Superior temporal gyrus (tissue), 1 donor: Measurements from ENCODE around the gene B3GALT6.

Experiments
- DNase-seq: peaks from one replicate; pipeline ENCODE4 v3.0.0-alpha.2; 2016; ENCODE audit errors: extremely low spot score

B3GALT6 gene

DNA sequence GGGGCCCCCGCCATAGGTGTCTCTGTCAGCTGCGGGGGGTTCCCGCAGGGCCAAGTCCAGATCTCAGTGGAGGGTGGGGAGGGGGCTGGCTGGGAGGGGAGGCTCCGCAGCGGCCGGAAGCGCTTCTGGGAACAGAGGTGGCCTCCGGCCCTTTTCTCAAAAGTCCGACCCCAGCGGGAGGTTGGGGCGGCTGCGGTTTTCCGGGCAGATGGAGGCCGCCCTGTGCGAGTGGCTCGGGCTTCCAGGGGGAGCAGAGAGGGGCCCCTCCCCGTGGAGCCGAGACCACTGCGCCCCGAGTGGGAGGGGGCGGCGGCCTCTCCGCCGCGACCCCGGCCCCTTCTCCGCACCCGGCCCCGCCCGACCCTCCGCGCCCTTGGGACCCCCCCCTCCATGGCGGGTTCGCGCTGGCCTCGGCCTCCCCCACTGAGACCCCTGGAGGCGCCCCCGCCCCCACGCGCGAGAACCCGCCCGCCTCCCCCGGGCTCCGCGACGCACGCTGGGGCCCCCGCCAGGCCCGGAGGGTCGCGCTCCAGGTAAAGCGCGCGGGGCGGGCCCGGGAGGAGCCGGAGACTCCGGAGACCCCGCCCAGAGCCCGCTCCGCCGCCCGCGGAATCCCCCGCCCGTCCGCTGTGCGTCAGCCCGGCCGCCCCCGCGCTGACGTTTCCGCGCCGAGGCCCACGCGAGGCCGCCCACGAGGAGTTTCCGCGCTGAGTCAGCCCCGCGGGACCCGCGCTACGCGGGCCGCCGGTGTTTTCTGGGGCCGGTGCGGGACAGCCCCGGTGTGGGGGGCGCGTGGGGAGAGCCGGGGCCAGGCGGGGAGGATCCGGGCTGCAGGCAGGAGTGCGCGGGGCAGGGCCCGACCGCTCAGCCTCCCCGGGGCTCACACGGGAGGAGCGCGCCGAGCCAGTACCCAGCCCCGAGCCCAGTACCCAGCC, 30.9 kb upstream of the B3GALT6 start:
- DNase-seq, result no peak

DNA sequence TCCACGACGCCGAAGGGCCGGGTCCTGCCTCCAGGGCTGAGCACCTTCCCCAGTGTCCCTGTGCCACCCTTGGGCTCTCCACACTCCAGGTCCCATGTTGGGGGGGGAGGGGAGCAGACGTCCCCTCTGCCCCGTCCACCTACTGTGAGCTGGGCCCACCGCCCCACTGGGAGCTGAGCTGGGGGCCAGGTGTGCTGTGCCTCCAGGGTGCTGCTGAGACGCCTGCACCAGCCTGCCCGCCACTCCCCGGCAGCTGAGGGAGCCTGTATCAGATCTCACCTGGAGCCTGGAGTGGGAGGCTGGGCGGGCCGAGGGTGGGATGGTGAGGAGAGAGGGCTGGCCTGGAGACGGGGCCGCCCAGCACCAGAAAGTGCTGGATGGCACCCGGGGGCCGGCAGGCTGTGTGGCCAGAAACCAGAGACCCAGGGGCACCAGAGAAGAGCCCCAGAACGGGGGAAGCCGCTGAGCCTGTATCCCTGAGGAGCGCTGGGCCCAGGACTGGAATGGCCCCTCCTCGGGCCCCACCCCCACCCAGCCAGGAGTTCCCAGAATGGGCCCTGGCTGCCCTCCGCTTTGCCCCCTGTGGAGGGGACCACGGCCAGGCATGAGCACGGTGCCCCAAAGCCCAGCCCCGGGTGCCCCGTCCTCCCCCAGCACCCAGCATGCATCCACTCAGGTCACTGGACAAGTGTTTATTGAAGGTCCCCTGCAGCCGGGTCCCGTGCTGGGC, 29.0 kb upstream of the B3GALT6 start:
- DNase-seq, result no peak

DNA sequence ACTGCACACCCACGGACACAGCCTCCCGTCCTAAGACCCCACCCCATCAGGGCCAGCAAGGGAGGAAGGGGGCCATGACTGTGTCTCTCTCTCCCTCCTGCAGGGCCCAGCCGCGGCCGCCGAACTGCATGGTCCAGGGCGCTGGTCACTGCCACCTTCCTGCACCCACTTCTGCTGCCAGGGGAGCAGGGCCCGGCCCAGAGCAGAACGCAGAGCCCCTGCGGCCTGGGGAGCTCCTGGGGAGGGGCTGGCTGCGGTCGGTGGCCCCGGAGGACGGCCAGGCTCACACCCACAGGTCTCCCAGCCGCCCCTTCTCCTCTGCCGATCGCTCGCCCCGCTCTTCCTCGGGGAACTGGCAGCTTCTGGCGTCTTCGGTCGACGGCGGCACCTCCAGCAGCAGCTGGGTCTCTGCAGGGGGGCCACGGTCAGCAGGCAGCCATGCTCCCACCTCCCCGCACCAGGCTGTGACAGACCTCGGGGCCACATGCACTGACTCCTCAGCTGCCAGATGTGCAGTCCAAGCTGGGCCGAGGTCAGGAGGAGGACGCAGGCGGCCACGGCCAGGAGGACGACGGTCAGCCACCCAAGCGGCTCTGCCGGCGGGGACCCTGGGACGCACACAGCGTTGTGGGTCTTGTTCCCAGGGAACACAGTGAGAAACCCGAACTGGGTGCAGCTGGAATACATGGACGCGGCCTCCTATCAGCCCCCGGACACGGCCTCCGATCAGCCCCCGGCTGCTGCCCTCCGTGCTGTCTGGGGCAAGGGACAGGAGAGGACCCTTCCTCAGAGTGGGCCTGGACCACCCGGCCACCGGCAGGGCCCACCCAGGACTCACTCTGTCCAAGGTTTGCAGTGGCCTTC, 28.2 kb upstream of the B3GALT6 start:
- no peak for DNase-seq

DNA sequence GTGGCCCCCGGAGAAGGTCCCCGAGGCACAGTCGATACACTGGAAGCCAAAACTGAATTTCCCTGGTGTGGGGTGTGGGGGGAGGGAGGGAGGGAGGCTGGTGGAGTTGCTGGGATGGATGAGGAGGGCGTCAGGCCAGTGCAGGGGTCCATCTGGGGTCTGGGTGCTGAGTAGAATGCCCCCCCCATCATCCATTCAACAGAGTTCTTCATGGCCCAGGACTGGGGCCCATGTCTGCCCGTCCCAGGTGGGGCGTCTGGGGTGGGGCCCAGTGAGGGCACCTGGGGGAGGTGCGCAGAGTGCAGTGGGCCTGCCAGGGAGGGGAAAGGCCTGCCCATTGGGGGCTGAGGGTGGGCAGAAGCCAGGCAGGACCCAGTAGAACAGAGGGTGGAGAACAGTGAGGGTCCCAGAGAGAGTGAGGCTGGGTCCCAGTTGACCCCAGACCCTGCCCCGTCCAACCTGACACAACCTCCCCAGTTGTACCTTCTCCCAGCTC, 27.6 kb upstream of the B3GALT6 start:
- DNase-seq, result no peak

DNA sequence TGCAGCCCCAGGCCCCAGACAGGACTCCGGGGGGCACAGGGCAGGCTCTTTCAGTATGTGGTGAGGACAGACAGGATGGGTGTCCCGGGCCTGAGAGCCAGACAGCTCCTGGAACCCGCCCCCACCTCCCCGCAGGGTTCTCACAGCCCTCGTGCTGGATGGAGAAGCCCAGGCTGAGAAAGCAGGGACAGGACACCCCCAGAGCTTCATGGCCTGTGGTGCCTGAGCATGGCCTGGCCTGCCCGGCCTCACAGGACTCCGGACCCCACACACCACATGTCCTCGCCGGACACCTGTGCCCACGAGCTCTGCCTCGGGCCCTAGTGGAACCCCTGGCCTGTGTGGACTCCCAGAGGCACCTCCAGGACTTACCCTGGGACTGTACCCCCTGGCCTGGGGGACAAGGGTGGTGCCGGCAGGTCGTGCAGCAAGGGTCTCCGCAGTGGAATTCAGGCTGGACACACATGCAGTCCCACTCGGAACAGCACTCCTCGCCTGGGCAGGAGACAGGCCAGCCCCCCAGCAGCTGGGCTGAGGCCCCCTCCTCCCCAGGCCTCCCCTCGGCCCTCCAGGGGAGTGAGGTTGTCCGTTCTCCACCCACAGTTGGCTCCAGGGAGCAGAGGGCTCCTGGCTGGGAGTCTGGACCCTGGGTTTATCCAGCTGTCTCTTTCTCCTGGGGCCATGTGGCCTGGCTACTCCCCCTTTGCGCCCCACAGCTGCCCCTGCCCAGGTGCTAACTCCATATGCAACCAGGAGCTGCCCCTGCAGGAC, 26.9 kb upstream of the B3GALT6 start:
- no peak for DNase-seq

DNA sequence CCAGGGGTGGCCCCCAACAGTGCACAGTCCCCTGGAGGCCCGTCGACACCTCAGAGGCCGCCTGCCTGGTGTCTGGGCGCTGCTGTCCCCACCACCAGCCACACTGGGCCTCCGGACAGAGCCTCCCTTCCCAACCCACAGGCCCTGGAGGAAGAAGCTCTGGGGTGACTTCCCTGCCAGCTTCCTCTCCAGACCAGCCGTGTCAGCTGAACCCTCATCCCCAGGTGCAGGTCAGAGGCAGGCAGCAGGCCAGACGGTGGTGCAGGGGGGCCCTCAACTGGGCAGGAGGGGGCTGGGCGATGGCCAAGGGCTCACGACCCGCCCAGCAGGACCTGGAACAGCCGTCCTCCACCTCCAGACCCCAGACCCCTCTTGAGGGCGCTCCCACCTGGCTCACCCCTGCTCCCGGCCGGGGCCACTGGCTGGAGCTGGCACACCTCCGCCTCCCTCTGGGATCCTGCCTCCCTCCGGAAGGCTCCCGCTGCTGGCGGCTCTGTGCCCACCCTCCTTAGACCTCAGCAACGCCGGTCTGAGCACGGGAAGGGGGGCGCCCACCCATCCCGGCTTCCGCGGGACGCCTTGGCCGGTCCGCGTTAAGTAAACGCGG, 26.2 kb upstream of the B3GALT6 start:
- no peak for DNase-seq

DNA sequence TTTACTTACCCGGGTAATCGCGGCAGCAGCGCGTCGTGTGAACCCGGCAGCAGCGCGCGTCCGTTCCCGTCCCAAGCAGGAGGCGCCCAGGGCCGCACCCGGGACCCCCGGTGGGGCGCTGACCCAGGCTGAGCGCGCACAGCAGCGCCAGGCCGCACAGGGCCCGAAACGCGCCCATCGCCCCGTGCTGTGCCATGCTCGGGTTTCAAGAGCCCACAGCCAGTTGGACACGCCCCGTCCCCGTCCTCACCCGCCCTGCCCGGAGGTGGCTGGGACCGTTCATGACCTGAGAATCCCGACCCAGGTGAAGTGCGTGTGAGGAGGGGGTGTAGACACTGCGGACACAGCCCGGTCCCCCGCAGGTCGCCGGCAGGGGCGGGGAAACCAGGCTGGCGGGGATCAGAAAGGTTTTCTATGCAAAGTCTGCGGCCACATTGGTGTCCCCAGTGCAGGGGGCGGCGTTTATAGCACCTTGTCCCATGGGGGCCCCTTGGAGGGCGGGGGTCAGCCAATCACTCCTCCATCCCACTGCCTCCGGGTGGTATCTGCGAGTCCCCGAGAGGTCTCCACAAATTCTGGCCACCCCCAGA, 25.6 kb upstream of the B3GALT6 start, which contains the start of gene TNFRSF18:
TSS of gene TNFRSF18 (minus strand) at position 217 of the 590 bp plus-strand sequence. CDS start at position 196, 21 bp downstream.
- DNase-seq, result no peak

DNA sequence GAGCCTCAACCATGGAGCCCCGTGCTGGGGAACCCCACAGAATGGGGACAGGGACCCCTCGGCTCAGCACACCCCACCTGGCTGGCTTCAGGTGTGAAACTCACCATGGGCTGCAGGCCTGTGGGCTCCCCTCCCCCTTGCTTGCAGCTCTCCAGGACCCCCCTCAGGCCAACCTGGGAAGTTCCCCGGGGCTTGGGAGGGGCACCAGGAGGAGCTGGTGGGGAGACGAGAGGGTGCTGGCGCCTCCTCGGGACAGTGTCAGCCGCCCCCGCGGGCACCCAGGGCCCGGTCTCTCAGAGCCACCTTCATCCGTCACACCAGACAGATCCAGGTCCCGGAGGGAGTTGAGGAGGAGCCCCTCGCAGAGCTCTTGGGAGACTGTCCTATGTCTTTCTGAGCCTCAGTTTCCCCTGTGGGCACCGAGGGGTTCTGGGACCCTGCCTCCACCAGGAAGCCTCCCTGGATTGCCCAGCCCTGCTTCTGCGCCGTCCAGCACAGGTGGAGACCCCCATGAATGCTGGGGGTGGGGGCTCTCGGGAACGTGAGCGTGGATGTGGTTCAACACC, 25.0 kb upstream of the B3GALT6 start:
- no peak for DNase-seq

DNA sequence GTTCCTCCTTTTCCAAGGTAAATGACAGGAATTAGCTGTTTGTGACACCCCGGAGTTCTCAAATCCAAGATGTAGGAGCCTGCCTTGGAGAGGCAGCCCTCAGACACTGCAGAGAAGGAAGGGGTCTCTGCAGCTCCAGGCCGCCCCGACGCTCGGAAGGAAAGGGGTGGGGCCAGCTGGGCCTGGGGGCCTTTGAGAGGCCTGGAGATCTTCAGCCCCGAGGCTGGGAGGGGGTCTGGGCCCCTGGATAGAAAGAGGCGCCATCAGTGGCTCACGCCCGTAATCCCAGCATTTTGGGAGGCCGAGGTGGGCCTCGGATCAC, 24.5 kb upstream of the B3GALT6 start:
- DNase-seq, result no peak

DNA sequence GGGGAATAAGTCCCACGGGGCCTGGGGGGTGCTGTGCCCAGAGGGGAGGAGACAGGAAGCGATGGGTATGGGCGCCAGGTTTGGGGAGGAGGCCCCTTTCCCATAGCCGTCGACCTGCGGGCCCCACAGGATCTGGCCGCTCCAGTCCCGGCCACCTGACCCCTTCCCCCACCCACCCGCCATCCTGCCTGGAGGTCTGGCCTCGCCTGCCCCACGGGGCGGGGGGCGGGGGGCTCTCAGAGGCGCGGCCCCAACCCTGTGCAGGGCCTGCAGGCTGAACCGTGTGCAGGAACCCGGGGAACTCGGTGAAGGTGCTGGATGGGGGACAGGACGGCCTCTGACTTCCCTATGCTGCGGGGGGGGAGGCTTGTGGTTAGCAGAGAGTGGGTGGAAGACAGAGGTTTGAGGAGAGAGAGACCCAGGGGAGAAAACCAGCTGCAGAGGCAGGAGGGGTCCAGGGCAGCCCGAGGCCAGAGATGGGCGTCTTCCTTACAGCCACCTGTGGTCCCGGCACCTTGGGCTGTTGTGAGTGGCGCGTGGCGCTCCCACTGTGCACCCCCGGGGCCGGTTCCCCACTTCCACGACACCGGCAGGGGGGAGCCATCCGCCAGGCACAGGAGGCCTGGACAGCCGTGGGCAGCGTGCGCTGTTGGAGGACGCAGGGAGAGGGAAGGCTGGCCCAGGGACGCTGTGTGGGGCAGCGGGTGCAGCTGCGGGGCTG, 23.2 kb upstream of the B3GALT6 start:
- no peak for DNase-seq

DNA sequence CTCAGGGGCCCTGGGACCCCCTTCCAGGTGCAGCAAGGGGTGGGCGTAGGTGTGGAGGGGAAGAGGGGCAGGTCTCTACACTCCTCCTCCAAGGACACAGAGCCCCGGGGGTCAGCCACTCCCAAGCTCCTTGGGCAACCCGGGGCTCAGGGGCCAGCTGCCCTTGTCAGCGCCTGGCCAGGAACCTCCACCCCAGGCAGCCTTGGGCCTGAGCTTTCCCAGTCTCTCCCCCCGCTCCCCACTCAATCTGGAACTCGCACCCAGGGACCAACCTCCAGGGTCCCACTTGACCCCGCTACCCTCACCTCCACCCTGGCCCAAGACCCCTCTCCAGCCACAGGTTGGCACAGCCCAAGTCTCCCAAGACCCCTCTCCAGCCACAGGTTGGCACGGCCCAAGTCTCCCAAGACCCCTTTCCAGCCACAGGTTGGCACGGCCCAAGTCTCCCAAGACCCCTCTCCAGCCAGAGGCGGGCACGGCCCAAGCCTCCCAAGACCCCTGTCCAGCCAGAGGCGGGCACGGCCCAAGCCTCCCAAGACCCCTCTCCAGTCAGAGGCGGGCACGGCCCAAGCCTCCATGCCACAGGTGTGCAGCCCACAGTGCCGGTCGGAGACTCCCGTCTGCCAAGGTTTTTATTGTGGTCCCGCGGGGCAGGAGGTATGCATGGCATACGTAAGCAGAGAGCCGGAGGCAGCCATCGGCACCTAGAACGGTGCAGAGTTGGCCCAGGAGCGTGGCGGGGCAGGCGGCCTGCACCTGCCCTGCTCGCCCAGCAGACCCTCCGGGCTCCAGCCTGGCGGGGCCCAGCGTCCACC, 21.1 kb upstream of the B3GALT6 start:
- no peak for DNase-seq

DNA sequence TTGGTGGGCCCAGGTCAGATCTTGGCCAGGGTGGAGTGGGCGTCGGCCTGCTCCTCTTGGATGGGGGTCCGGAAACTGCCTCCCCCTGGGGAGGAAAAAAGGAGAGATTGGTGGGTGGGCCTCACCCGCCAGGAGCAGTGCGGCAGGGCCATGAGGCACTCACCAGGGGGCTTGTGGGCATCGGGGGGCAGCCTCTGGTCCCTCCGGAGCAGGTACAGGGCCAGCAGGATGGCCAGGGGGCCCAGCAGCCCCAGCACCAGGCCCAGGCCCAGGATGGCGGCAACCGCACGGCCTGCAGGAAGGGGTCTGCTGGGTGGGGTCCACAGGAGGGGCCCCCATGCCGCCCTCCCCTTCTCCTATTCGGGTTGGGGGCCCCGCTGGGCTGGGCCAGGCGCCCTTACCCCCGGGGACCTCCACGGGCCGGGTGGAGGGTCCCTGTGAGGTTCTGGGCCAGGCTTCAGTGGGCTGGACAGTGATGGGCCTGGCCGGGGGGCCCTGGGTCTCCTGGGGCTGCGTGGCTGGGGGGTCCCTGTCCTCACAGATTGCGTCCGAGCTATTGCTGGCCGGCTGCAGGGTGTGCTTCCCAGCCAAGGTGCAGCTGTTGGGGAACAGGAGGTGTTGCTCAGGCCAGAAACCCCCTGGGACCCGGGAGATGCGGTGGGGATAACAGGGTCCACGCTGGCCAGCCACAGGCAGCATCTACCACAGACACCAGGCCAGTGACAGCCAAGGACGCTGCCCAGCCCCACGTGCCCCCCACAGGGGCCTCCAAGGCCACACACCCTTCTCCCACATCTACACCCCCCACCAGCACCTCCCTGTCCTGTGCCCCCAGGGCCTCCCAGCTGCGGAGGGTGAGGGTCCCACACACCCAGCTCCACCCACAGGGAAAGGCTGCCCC, 20.2 kb upstream of the B3GALT6 start:
- DNase-seq, result no peak

DNA sequence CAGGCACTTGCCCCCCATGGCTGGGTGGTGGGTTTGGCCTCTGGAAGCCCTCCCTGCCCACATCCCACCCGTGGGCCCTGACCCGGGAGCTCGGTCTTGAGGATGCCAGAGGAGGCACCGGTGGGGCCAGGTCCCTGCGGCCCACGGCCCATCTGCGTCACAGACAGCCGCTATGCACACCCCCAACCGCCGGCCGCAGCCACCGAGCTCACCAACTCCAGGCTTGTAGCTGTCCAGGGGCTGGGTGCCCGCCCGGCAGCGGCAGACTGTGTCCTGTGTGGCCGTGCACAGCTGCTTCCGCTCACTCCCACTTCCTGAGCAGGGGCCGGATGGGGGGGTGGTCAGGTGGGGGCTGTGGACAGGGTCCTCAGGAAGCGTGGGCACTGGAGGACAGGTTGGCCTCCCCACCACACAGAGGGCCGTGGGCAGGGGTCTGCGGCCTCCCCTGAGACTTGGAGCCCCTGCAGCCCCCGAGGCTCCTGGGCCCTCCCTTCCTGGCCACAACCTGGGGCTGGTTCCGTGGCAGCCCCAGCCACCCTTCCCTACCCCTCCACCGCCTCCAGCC, 19.2 kb upstream of the B3GALT6 start:
- DNase-seq, result no peak

DNA sequence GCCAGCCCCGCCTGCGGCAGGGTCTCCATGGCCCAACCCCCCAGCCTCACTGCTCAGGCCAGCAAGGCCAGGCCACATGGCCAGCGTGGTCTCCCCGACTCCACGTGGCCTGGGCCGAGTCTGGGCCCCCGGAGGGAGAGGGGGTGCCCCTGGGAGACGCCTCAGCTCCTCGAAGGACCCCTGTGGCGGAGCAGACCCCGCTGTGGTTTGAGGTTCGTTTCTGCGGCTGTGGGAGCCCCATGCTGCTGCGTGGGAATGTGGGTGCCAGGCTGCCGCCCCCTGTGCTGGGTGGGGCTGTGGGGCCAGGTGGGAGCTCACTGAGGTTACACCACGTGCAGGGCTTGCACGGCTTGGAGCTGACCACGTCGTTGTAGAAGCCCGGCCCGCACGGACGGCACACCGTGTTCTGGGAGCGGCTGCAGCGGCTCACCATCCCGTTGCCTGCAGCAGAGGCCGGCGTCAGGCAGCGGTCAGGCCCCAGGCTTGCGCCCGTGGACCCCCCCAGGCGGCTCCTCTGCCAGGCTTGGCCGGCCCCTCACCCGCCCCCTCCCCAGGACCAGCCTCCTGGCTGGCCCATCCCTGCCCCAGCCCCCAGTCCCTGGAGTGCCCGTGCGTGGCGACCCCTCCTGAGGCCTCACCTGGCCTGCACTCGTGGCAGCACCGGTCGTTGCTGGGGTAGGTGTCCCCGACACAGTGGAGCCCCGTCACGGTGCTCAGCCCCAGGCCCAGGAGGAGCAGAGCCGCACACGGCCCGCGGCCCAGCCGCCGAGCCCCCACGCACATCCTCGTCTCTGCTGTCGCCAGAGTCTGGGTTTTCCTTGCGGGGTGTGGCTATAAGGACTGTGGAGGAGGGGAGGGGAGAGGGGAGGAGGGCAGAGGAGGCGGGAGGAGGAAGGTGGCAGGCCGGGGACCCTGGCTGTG, 18.4 kb upstream of the B3GALT6 start, which contains the start of gene TNFRSF4:
TSS of gene TNFRSF4 (minus strand) at position 809 of the 921 bp plus-strand sequence. CDS start at position 783, 26 bp downstream.
- DNase-seq, result no peak

DNA sequence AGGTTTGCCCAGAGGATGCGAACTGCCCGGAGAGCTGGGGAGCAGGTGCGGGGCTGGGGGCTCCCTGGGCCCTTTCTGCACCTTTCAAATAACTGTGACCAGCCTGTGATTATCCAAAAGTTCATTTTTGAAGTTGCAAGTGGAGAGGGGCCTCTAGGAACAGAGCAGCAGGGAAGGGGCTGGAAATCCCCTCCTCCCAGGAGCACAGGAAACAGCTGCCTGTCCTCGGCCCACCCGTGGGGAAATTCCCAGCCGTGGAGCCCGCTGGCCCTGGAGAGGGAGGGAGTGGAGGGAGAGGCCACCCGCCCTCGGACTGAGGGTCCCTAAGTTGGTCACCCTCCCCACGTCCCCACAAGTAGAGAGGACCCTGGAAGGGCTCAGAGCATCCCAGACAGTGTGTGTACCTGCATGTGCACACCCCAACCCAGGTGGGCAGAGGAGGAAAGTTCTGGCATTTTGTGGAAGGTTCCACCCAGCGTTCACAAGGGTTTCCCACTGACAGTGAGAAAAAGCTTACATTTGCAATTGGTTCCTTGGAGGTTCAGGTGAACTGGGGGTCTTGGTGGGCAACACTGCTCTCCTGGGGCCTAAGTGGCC, 16.9 kb upstream of the B3GALT6 start:
- DNase-seq, result no peak
